CD4-positive, alpha-beta memory T cell (primary cell): ENCODE data around the gene XIRP2. TPM values are rescaled to one million over a fixed set of nuclear protein-coding genes. Genes with fewer than 3 reads are reported as not detected.

ENCODE experiments used
- CTCF ChIA-PET: fragments of 350-600 bp; sonication (Branson Sonifier 250); formaldehyde crosslinking; loops from one replicate; lab custom pipeline; 2021; ENCODE audit warnings: inconsistent platforms; ENCODE audit not compliant: partially characterized antibody; lab: Charles Lee
- POLR2A ChIA-PET: fragments of 350-600 bp; sonication (Branson Sonifier 250); formaldehyde crosslinking; loops from one replicate; lab custom pipeline; 2021; ENCODE audit not compliant: partially characterized antibody; lab: Charles Lee
- DNase-seq, 5 donors: peaks; one replicate each; pipeline versions ENCODE4 v3.0.0 to v3.0.0-alpha.2; 2020 to 2022; ENCODE audit warnings: mixed read lengths in 1 of 5
- H3K27ac ChIP-seq: one replicate; pipeline ENCODE4 v1.7.0; 2013; ENCODE audit warnings: low read depth, low read length
- H3K27me3 ChIP-seq: 2 replicates; pipeline ENCODE4 v1.7.0; 2013; ENCODE audit warnings: mild to moderate bottlenecking, low read length, moderate library complexity; ENCODE audit not compliant: insufficient read depth
- H3K36me3 ChIP-seq: 2 replicates; pipeline ENCODE4 v1.7.0; 2013; ENCODE audit warnings: mild to moderate bottlenecking, low read length, moderate library complexity; ENCODE audit not compliant: insufficient read depth
- H3K4me1 ChIP-seq: 2 replicates; pipeline ENCODE4 v1.7.0; 2013; ENCODE audit warnings: mild to moderate bottlenecking, low read length, moderate library complexity; ENCODE audit not compliant: insufficient read depth
- H3K4me3 ChIP-seq, 2 donors: one replicate each; pipeline ENCODE4 v1.7.0; 2013; ENCODE audit warnings: low read length in 2 of 2, mild to moderate bottlenecking in 1 of 2
- H3K9me3 ChIP-seq, 2 donors: one replicate each; pipeline ENCODE4 v1.7.0; 2013; ENCODE audit warnings: low read length in 2 of 2, control low read depth in 1 of 2; ENCODE audit not compliant: control insufficient read depth in 1 of 2
- H3K27ac Mint-ChIP-seq, 7 donors: one replicate each; pipeline ENCODE4 v1.8.0; 2020 to 2021; ENCODE audit warnings: mixed read lengths in 7 of 7, mild to moderate bottlenecking in 6 of 7, inconsistent platforms in 3 of 7, moderate library complexity in 3 of 7
- H3K27me3 Mint-ChIP-seq, 2 donors: one replicate each; pipeline ENCODE4 v1.8.0; 2020 to 2021; ENCODE audit warnings: mixed read lengths in 2 of 2
- H3K36me3 Mint-ChIP-seq, 2 donors: one replicate each; pipeline ENCODE4 v1.8.0; 2020 to 2021; ENCODE audit warnings: mixed read lengths in 2 of 2, inconsistent platforms in 1 of 2, mild to moderate bottlenecking in 1 of 2
- H3K4me1 Mint-ChIP-seq, 4 donors: one replicate each; pipeline ENCODE4 v1.8.0; 2020 to 2021; ENCODE audit warnings: mixed read lengths in 4 of 4, mild to moderate bottlenecking in 1 of 4
- H3K4me3 Mint-ChIP-seq, 8 donors: one replicate each; pipeline ENCODE4 v1.8.0; 2020 to 2021; ENCODE audit warnings: mixed read lengths in 8 of 8, mild to moderate bottlenecking in 7 of 8, moderate library complexity in 6 of 8, inconsistent platforms in 3 of 8
- H3K9me3 Mint-ChIP-seq, 8 donors: one replicate each; pipeline ENCODE4 v1.8.0; 2020 to 2021; ENCODE audit warnings: mixed read lengths in 8 of 8, mild to moderate bottlenecking in 5 of 8, inconsistent platforms in 3 of 8, moderate library complexity in 1 of 8
- intact Hi-C: fragments of 100-400 bp; cut with micrococcal nuclease; formaldehyde crosslinking; loops from one replicate; pipeline ENCODE4 v1.15.1; 2023
- polyA plus RNA-seq, 2 donors: library from polyadenylated mRNA; unstranded; fragments of 300-500 nt; fragmentation: Illumina TruSeq; gene quantifications; one replicate each; pipeline ENCODE4 v1.2.3, GENCODE V29; 2021
- total RNA-seq, 2 experiments: library from RNA; stranded (reverse); gene quantifications; one replicate each; pipeline ENCODE4 v1.2.3, GENCODE V29; 2021

Gene XIRP2
- total and polyA plus RNA-seq, 4 experiments from 2014 or later = not detected

- CTCF ChIA-PET = no interaction called here
- Mint-ChIP-seq H3K27me3 (no peaks in the 10 kb centered on the region), H3K9me3 (peaks cover 0 to 2% (median 0%) of the 10 kb centered on the region in 8 donors), H3K36me3 (no peaks in the 10 kb centered on the region), H3K4me1 (no peaks in the 10 kb centered on the region), H3K4me3 (no peak overlapping the region), H3K27ac (no peak overlapping the region)
- H3K27ac ChIP-seq = no peak overlapping the region
- no peaks in the 10 kb centered on the region for H3K4me1 ChIP-seq
- H3K9me3 ChIP-seq = no peaks in the 10 kb centered on the region
- no peak overlapping the region for H3K4me3 ChIP-seq
- POLR2A ChIA-PET = no interaction called here
- no peaks in the 10 kb centered on the region for H3K27me3 ChIP-seq
- intact Hi-C loops = no loop called here
- no peaks in the 10 kb centered on the region for H3K36me3 ChIP-seq
- DNase-seq = no peak
Measured at GRCh38 chr2:166900700-166901099, 12.4 kb downstream of the XIRP2 start.

GRCh38 chr2:166901336-166901735, 13.1 kb downstream of the XIRP2 start:
- Histone ChIP-seq H3K36me3 (no peaks in the 10 kb centered on the region), H3K4me1 (no peaks in the 10 kb centered on the region), H3K4me3 (no peak overlapping the region), H3K9me3 (no peaks in the 10 kb centered on the region), H3K27me3 (no peaks in the 10 kb centered on the region), H3K27ac (no peak overlapping the region)
- CTCF ChIA-PET = no interaction called here
- H3K9me3 Mint-ChIP-seq = peaks cover 0 to 2% (median 0%) of the 10 kb centered on the region in 8 donors
- H3K36me3 Mint-ChIP-seq = no peaks in the 10 kb centered on the region
- POLR2A ChIA-PET = no interaction called here
- no peak overlapping the region for H3K4me3 Mint-ChIP-seq
- DNase-seq = no peak
- H3K4me1 Mint-ChIP-seq = no peaks in the 10 kb centered on the region
- no peaks in the 10 kb centered on the region for H3K27me3 Mint-ChIP-seq
- H3K27ac Mint-ChIP-seq = no peak overlapping the region
- intact Hi-C loops = no loop called here

GRCh38 chr2:166916987-166917386, 28.7 kb downstream of the XIRP2 start:
- Histone ChIP-seq H3K27ac (no peak overlapping the region), H3K4me3 (no peak overlapping the region), H3K27me3 (no peaks in the 10 kb centered on the region), H3K9me3 (no peaks in the 10 kb centered on the region), H3K36me3 (no peaks in the 10 kb centered on the region), H3K4me1 (no peaks in the 10 kb centered on the region)
- H3K4me1 Mint-ChIP-seq = no peaks in the 10 kb centered on the region
- H3K27me3 Mint-ChIP-seq = no peaks in the 10 kb centered on the region
- H3K36me3 Mint-ChIP-seq = no peaks in the 10 kb centered on the region
- ChIA-PET CTCF (no interaction called here), POLR2A (no interaction called here)
- peaks cover 0 to 11% (median 2%) of the 10 kb centered on the region in 8 donors for H3K9me3 Mint-ChIP-seq
- no peak overlapping the region for H3K27ac Mint-ChIP-seq
- no peak for DNase-seq
- intact Hi-C loops = no loop called here
- H3K4me3 Mint-ChIP-seq = no peak overlapping the region

- no peak overlapping the region for H3K27ac Mint-ChIP-seq
- H3K27me3 ChIP-seq = no peaks in the 10 kb centered on the region
- ChIA-PET CTCF (no interaction called here), POLR2A (no interaction called here)
- H3K9me3 ChIP-seq = no peaks in the 10 kb centered on the region
- no peaks in the 10 kb centered on the region for H3K4me1 ChIP-seq
- intact Hi-C loops = no loop called here
- H3K4me3 Mint-ChIP-seq = no peak overlapping the region
- no peak overlapping the region for H3K27ac ChIP-seq
- H3K4me1 Mint-ChIP-seq = no peaks in the 10 kb centered on the region
- H3K27me3 Mint-ChIP-seq = no peaks in the 10 kb centered on the region
- H3K36me3 ChIP-seq = no peaks in the 10 kb centered on the region
- peaks cover 0 to 7% (median 2%) of the 10 kb centered on the region in 8 donors for H3K9me3 Mint-ChIP-seq
- no peak for DNase-seq
- no peak overlapping the region for H3K4me3 ChIP-seq
- no peaks in the 10 kb centered on the region for H3K36me3 Mint-ChIP-seq
Measured at GRCh38 chr2:166917415-166917814, 29.1 kb downstream of the XIRP2 start.

GRCh38 chr2:166921261-166921896, 33.1 kb downstream of the XIRP2 start:
- no peak overlapping the region for H3K27ac ChIP-seq
- no peaks in the 10 kb centered on the region for H3K27me3 ChIP-seq
- no peak overlapping the region for H3K4me3 ChIP-seq
- DNase-seq = no peak
- Mint-ChIP-seq H3K27me3 (no peaks in the 10 kb centered on the region), H3K27ac (no peak overlapping the region), H3K36me3 (no peaks in the 10 kb centered on the region), H3K4me3 (no peak overlapping the region), H3K9me3 (peaks cover 0 to 5% (median 0%) of the 10 kb centered on the region in 8 donors), H3K4me1 (no peaks in the 10 kb centered on the region)
- H3K9me3 ChIP-seq = no peaks in the 10 kb centered on the region
- H3K36me3 ChIP-seq = no peaks in the 10 kb centered on the region
- ChIA-PET POLR2A (no interaction called here), CTCF (no interaction called here)
- H3K4me1 ChIP-seq = no peaks in the 10 kb centered on the region
- intact Hi-C loops = no loop called here

- Histone ChIP-seq H3K27ac (no peak overlapping the region), H3K27me3 (no peaks in the 10 kb centered on the region), H3K4me3 (no peak overlapping the region), H3K9me3 (no peaks in the 10 kb centered on the region), H3K36me3 (no peaks in the 10 kb centered on the region), H3K4me1 (no peaks in the 10 kb centered on the region)
- DNase-seq = no peak
- intact Hi-C loops = no loop called here
- no peaks in the 10 kb centered on the region for H3K36me3 Mint-ChIP-seq
- no peak overlapping the region for H3K4me3 Mint-ChIP-seq
- POLR2A ChIA-PET = no interaction called here
- peaks cover 0 to 5% (median 0%) of the 10 kb centered on the region in 8 donors for H3K9me3 Mint-ChIP-seq
- no peaks in the 10 kb centered on the region for H3K27me3 Mint-ChIP-seq
- no peak overlapping the region for H3K27ac Mint-ChIP-seq
- no peaks in the 10 kb centered on the region for H3K4me1 Mint-ChIP-seq
- CTCF ChIA-PET = no interaction called here
Measured at GRCh38 chr2:166924967-166925366, 36.7 kb downstream of the XIRP2 start.

- Histone ChIP-seq H3K27ac (no peak overlapping the region), H3K27me3 (no peaks in the 10 kb centered on the region), H3K36me3 (no peaks in the 10 kb centered on the region), H3K9me3 (no peaks in the 10 kb centered on the region), H3K4me1 (no peaks in the 10 kb centered on the region), H3K4me3 (no peak overlapping the region)
- no peaks in the 10 kb centered on the region for H3K36me3 Mint-ChIP-seq
- no peaks in the 10 kb centered on the region for H3K27me3 Mint-ChIP-seq
- H3K9me3 Mint-ChIP-seq = peaks cover 0 to 5% (median 0%) of the 10 kb centered on the region in 8 donors
- ChIA-PET POLR2A (no interaction called here), CTCF (no interaction called here)
- DNase-seq = no peak
- no peak overlapping the region for H3K4me3 Mint-ChIP-seq
- H3K27ac Mint-ChIP-seq = no peak overlapping the region
- H3K4me1 Mint-ChIP-seq = no peaks in the 10 kb centered on the region
- intact Hi-C loops = no loop called here
Measured at GRCh38 chr2:166926657-166927056, 38.4 kb downstream of the XIRP2 start.
